Panc1 (cell line): ENCODE results near the gene CASTOR1. TPM values are rescaled to one million over a fixed set of nuclear protein-coding genes. Genes with fewer than 3 reads are reported as not detected.

ENCODE experiments used
- ATAC-seq: fragments of 200-7000 bp; cut with Tn5 transposase; 2 replicates; pipeline ENCODE4 v1.9.1; 2020; ENCODE audit warnings: mild to moderate bottlenecking, moderate library complexity
- BruUV-seq: library from RNA; stranded (reverse); fragments of 400-500 nt; replicated peaks from 2 replicates; lab custom pipeline; 2021; lab: Mats Ljungman, UMichigan
- CTCF ChIA-PET: fragments of 300-600 bp; sonication (Branson Sonifier 250); formaldehyde crosslinking; loops from one replicate; lab custom pipeline; 2022; ENCODE audit warnings: antibody characterized with exemption; lab: Charles Lee
- POLR2A ChIA-PET: fragments of 300-600 bp; sonication (Branson Sonifier 250); formaldehyde crosslinking; loops from one replicate; lab custom pipeline; 2022; ENCODE audit warnings: antibody characterized with exemption; lab: Charles Lee
- DNase-seq: peaks from one replicate; pipeline ENCODE4 v3.0.0-alpha.2; 2010; ENCODE audit warnings: low read depth, low spot score
- H3K27ac ChIP-seq: 2 replicates; pipeline ENCODE4 v1.5.1; 2011; ENCODE audit warnings: mild to moderate bottlenecking, low read length, inconsistent platforms
- H3K27me3 ChIP-seq: fragments of 200-500 bp; sonication (Bioruptor generic); 2 replicates; pipeline ENCODE4 v1.6.0; 2014; ENCODE audit warnings: low read length, inconsistent platforms; ENCODE audit not compliant: control insufficient read depth, insufficient read depth
- H3K36me3 ChIP-seq: fragments of 200-500 bp; sonication (Bioruptor generic); 2 replicates; pipeline ENCODE4 v1.5.1; 2014; ENCODE audit warnings: inconsistent platforms, mild to moderate bottlenecking, low read length, moderate library complexity; ENCODE audit not compliant: control insufficient read depth, insufficient read depth
- H3K4me1 ChIP-seq: 2 replicates; pipeline ENCODE4 v1.5.1; 2011; ENCODE audit warnings: inconsistent platforms, mild to moderate bottlenecking, low read length, moderate library complexity; ENCODE audit not compliant: control insufficient read depth, insufficient read depth
- H3K4me3 ChIP-seq, 2 experiments: 2 replicates each; pipeline ENCODE4 v1.5.1; 2011 to 2012; ENCODE audit warnings: low read depth in 2 of 2, low read length in 2 of 2, mild to moderate bottlenecking in 2 of 2, inconsistent platforms in 1 of 2, moderate library complexity in 1 of 2
- H3K9me3 ChIP-seq: fragments of 200-500 bp; sonication (Bioruptor generic); 2 replicates; pipeline ENCODE4 v1.5.1; 2014; ENCODE audit warnings: low read depth, mild to moderate bottlenecking, inconsistent platforms, low read length, moderate library complexity; ENCODE audit not compliant: control insufficient read depth, insufficient read depth
- CTCF ChIP-seq: fragments of 450-650 bp; IDR thresholded peaks from 2 replicates; pipeline ENCODE4 v1.5.1; 2017; ENCODE audit warnings: mild to moderate bottlenecking
- POLR2AphosphoS5 ChIP-seq: IDR thresholded peaks from 2 replicates; pipeline ENCODE4 v1.6.1; 2012; ENCODE audit warnings: mild to moderate bottlenecking, low read depth, low read length, moderate library complexity
- SIN3A ChIP-seq: IDR thresholded peaks from 2 replicates; pipeline ENCODE4 v1.6.1; 2012; ENCODE audit warnings: low read depth, mild to moderate bottlenecking, low read length, moderate library complexity, borderline replicate concordance; ENCODE audit not compliant: insufficient read depth
- TCF7L2 ChIP-seq: IDR thresholded peaks from 2 replicates; pipeline ENCODE4 v1.6.1; 2011; ENCODE audit warnings: mild to moderate bottlenecking, low read depth, low read length, inconsistent platforms
- in situ Hi-C: cut with HindIII; loops from 2 replicates; pipeline ENCODE4 v1.10.0; 2016; ENCODE audit warnings: low sequenced_read_pairs, low pct_unique_long_range_greater_than_20kb
- intact Hi-C: fragments of 100-400 bp; cut with micrococcal nuclease; formaldehyde crosslinking; loops from one replicate; pipeline ENCODE4 v1.10.0; 2022; ENCODE audit not compliant: unreplicated experiment
- total RNA-seq: library from RNA; stranded (reverse); gene quantifications from one replicate; pipeline ENCODE4 v1.2.1, GENCODE V29; 2021; ENCODE audit not compliant: unreplicated experiment
- TF ChIP-seq, protein P1 (sequence below), 2 experiments: IDR thresholded peaks; 2 replicates each; pipeline ENCODE4 v1.6.1; 2011 to 2012; ENCODE audit warnings: low read depth in 2 of 2, control low read depth in 1 of 2, low read length in 1 of 2, mild to moderate bottlenecking in 1 of 2, moderate library complexity in 1 of 2; ENCODE audit not compliant: insufficient read depth in 1 of 2

Gene CASTOR1
- total RNA-seq, 1 experiment from 2014 or later: 6.7 TPM

- BruUV-seq: no TSS peak
- no peak for DNase-seq
- Histone ChIP-seq H3K9me3 (no peaks in the 10 kb centered on the region), H3K4me1 (peaks cover 16% of the 10 kb centered on the region), H3K4me3 (peak overlapping the region; percentile 60 to 61), H3K36me3 (no peaks in the 10 kb centered on the region; the same call in 1 of the 2 replicates), H3K27me3 (no peaks in the 10 kb centered on the region), H3K27ac (peak overlapping the region; percentile 61; the same call in 1 of the 2 replicates)
- ChIA-PET POLR2A (no interaction called here), CTCF (interaction anchor here (2.3 kb wide), 1 partner anchor 38 kb away, joined by 11 read pairs; no protein-coding TSS in a partner anchor)
- peak; percentile 77 for ATAC-seq
- TF ChIP-seq SIN3A (peak; percentile 75; the same call in 1 of the 2 replicates), CTCF (no peak), TCF7L2 (no peak), POLR2AphosphoS5 (no peak)
- TF ChIP-seq, protein P1, sequence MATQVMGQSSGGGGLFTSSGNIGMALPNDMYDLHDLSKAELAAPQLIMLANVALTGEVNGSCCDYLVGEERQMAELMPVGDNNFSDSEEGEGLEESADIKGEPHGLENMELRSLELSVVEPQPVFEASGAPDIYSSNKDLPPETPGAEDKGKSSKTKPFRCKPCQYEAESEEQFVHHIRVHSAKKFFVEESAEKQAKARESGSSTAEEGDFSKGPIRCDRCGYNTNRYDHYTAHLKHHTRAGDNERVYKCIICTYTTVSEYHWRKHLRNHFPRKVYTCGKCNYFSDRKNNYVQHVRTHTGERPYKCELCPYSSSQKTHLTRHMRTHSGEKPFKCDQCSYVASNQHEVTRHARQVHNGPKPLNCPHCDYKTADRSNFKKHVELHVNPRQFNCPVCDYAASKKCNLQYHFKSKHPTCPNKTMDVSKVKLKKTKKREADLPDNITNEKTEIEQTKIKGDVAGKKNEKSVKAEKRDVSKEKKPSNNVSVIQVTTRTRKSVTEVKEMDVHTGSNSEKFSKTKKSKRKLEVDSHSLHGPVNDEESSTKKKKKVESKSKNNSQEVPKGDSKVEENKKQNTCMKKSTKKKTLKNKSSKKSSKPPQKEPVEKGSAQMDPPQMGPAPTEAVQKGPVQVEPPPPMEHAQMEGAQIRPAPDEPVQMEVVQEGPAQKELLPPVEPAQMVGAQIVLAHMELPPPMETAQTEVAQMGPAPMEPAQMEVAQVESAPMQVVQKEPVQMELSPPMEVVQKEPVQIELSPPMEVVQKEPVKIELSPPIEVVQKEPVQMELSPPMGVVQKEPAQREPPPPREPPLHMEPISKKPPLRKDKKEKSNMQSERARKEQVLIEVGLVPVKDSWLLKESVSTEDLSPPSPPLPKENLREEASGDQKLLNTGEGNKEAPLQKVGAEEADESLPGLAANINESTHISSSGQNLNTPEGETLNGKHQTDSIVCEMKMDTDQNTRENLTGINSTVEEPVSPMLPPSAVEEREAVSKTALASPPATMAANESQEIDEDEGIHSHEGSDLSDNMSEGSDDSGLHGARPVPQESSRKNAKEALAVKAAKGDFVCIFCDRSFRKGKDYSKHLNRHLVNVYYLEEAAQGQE (IDR thresholded peaks at IDR 0.05; ENCODE audit: insufficient read depth in 1 of 2, low read depth in 2 of 2, low read length in 1 of 2): no peak
- intact Hi-C loops (no loop called here), in situ Hi-C loops (no loop called here)
Observed at GRCh38 chr22:30326255-30326705, 37.0 kb upstream of the CASTOR1 start.

GRCh38 chr22:30325724-30326254 is 36.5 kb upstream of the CASTOR1 start:
- BruUV-seq: no TSS peak
- Histone ChIP-seq H3K9me3 (no peaks in the 10 kb centered on the region), H3K4me1 (peaks cover 16% of the 10 kb centered on the region), H3K27me3 (no peaks in the 10 kb centered on the region), H3K27ac (peak overlapping the region; percentile 61; the same call in 1 of the 2 replicates), H3K36me3 (no peaks in the 10 kb centered on the region; the same call in 1 of the 2 replicates), H3K4me3 (peak overlapping the region; percentile 60 to 61)
- TF ChIP-seq SIN3A (no peak), POLR2AphosphoS5 (no peak), CTCF (no peak), TCF7L2 (no peak)
- TF ChIP-seq, protein P1 (IDR thresholded peaks at IDR 0.05; ENCODE audit: insufficient read depth in 1 of 2, low read depth in 2 of 2, low read length in 1 of 2): no peak
- ChIA-PET POLR2A (interaction anchor here (0.6 kb wide), 1 partner anchor 408 kb away, joined by 3 read pairs; no protein-coding TSS in a partner anchor), CTCF (interaction anchor here (1.4 kb wide), 1 partner anchor 38 kb away, joined by 5 read pairs; no protein-coding TSS in a partner anchor)
- DNase-seq: no peak
- in situ Hi-C loops: no loop called here
- no peak for ATAC-seq
- intact Hi-C loops: no loop called here
